Heart right ventricle (tissue), 16 donors: ENCODE data around the gene SEPSECS. TPM values are rescaled to one million over a fixed set of nuclear protein-coding genes. Genes with fewer than 3 reads are reported as not detected.

ENCODE experiments used
- ATAC-seq, 8 donors: fragments of 200-7000 bp; cut with Tn5 transposase; one replicate each; pipeline ENCODE4 v1.9.1; 2020; ENCODE audit warnings: mild to moderate bottlenecking in 8 of 8, moderate library complexity in 8 of 8, moderate number of reproducible peaks in 1 of 8
- DNase-seq, 2 donors: peaks; one replicate each; pipeline ENCODE4 v3.0.0-alpha.2; 2020
- H3K27ac ChIP-seq, 10 donors: fragments of 200-600 bp; sonication (generic) in 2 of 10; one replicate each; pipeline versions ENCODE4 v1.5.0 to v1.8.0; 2020 to 2022; ENCODE audit warnings: mild to moderate bottlenecking in 3 of 10
- H3K27me3 ChIP-seq, 7 donors: fragments of 200-600 bp; one replicate each; pipeline ENCODE4 v1.8.0; 2021 to 2022; ENCODE audit warnings: mild to moderate bottlenecking in 2 of 7
- H3K36me3 ChIP-seq, 9 donors: fragments of 200-600 bp; sonication (generic) in 1 of 9; one replicate each; pipeline versions ENCODE4 v1.5.0 to v1.8.0; 2020 to 2022; ENCODE audit warnings: mild to moderate bottlenecking in 2 of 9
- H3K4me1 ChIP-seq, 9 donors: fragments of 200-600 bp; sonication (generic) in 1 of 9; one replicate each; pipeline versions ENCODE4 v1.5.0 to v1.8.0; 2020 to 2022; ENCODE audit warnings: mild to moderate bottlenecking in 4 of 9
- H3K4me3 ChIP-seq, 10 donors: fragments of 200-600 bp; sonication (generic) in 2 of 10; one replicate each; pipeline versions ENCODE4 v1.5.0 to v1.8.0; 2020 to 2022; ENCODE audit warnings: mild to moderate bottlenecking in 7 of 10, moderate library complexity in 2 of 10
- H3K9me3 ChIP-seq, 11 donors: fragments of 200-600 bp in 10 of 11; sonication (generic) in 2 of 11; one replicate each; pipeline versions ENCODE4 v1.5.0 to v1.8.0; 2013 to 2022; ENCODE audit warnings: mild to moderate bottlenecking in 2 of 11, control low read depth in 1 of 11, moderate library complexity in 1 of 11
- CTCF ChIP-seq, 9 donors: fragments of 200-600 bp; sonication (generic) in 2 of 9; IDR thresholded peaks; one replicate each; pipeline versions ENCODE4 v1.5.0 to v1.8.0; 2021 to 2022; ENCODE audit warnings: antibody characterized with exemption in 9 of 9, mild to moderate bottlenecking in 5 of 9, moderate library complexity in 1 of 9
- WGBS, 2 donors: extraction: QIAGEN DNeasy Blood & Tissue Kit; methylation state at CpG; one replicate each; pipeline ENCODE4 v1.1.7; 2013; ENCODE audit warnings: inconsistent platforms in 1 of 2; 5-methylcytosine and 5-hydroxymethylcytosine counted together
- intact Hi-C, 10 donors: fragments of 100-400 bp; cut with DNase I; formaldehyde crosslinking; loops; one replicate each; pipeline versions ENCODE4 v1.11.1 to v1.14.2; 2022
- polyA plus RNA-seq, 2 donors: library from polyadenylated mRNA; stranded (reverse); fragments of 200-250 nt; gene quantifications; one replicate each; pipeline ENCODE4 v1.2.3, GENCODE V29; 2013
- total RNA-seq, 10 donors: library from RNA; stranded (reverse); fragmentation: NEBNext Ultra II Directional in 3 of 10; extraction: Animal tissue kit (Norgen Biotek cat#: 25700) in 3 of 10; gene quantifications; one replicate each; pipeline versions ENCODE4 v1.2.1 to v1.2.4, GENCODE V29; 2021 to 2023
- donor health status: Arrhythmogenic right ventricular cardiomyopathy.
- donor health status: ischemic (EF 13 %, LVEDD 7.1; RV severe dilation, severe dysfunction).
- donor health status: healthy with polysubstance abuse.
- donor health status: DM: no; HTN: yes; CAD: no.
- donor health status: DM: no; HTN: no; CAD: no.
- donor health status: ischemic (EF 25% LVEDD 6.9; RV normal size, moderate dysfunction).
- donor health status: ischemic (EF 25% LVEDD 5.7; RV mildly dilated, moderate dysfunction).
- donor health status: healthy.
- donor health status: DM: yes; HTN: yes; CAD: no.
- donor health status: Ischemic cardiomyopathy.
- donor health status: ischemic (EF 35%, LVEDD 5.7; RV mildly dilated, moderate dysfunction).
- donor health status: nonischemic (EF 11% LVEDD 7.7; RV severe dilation, severe dysfunction).
- donor health status: DM: yes; HTN: yes; CAD: no.
- donor health status: PGD.
- donor health status: ischemic (EF 29% LVEDD 5.4; RV normal size, mild dysfunction).
- donor health status: nonischemic (EF 23%, LVEDD 6.1; RV moderate dilation, normal function).

SEPSECS gene
- total and polyA plus RNA-seq, 12 donors = 1.3 to 9.1 (median 6.0) TPM

GRCh38 chr4:25096251-25096980 is 63.8 kb downstream of the SEPSECS start:
- ATAC-seq = no peak
- peak overlapping the region in 1 of 10 donors; percentile 64 for H3K27ac ChIP-seq
- H3K9me3 ChIP-seq = peaks cover 0 to 10% (median 2%) of the 10 kb centered on the region in 11 donors
- H3K27me3 ChIP-seq = no peaks in the 10 kb centered on the region
- H3K36me3 ChIP-seq = no peaks in the 10 kb centered on the region
- no peak for DNase-seq
- peaks cover 0 to 32% (median 22%) of the 10 kb centered on the region in 9 donors for H3K4me1 ChIP-seq
- intact Hi-C loops = loop anchor here in 1 of 10 donors (10.0 kb wide), 1 partner anchor 48 kb away; no protein-coding TSS in a partner anchor
- 90 to 92% methylated on average over 23 of the region's 23 CpGs for WGBS, 2 donors
- no peak overlapping the region for H3K4me3 ChIP-seq
- TF ChIP-seq CTCF (IDR thresholded peaks at IDR 0.05) = no peak

GRCh38 chr4:25095837-25096236 is 64.4 kb downstream of the SEPSECS start:
- Histone ChIP-seq H3K36me3 (no peaks in the 10 kb centered on the region), H3K27ac (peak overlapping the region in 2 of 10 donors; percentile 37 to 64), H3K27me3 (no peaks in the 10 kb centered on the region), H3K4me3 (no peak overlapping the region), H3K9me3 (peaks cover 0 to 10% (median 2%) of the 10 kb centered on the region in 11 donors), H3K4me1 (peaks cover 0 to 32% (median 22%) of the 10 kb centered on the region in 9 donors)
- WGBS, 2 donors = 81 to 88% methylated on average over 24 of the region's 24 CpGs
- DNase-seq = peak in 1 of 2 donors; percentile 29
- intact Hi-C loops = loop anchor here in 1 of 10 donors (10.0 kb wide), 1 partner anchor 49 kb away; no protein-coding TSS in a partner anchor
- peak in 5 of 8 donors; percentile 11 to 72 (median 45) for ATAC-seq
- no peak for TF ChIP-seq CTCF (IDR thresholded peaks at IDR 0.05)

GRCh38 chr4:25092139-25092538 is 68.1 kb downstream of the SEPSECS start:
- no peak for DNase-seq
- H3K4me1 ChIP-seq = peaks cover 4 to 33% (median 18%) of the 10 kb centered on the region in 9 donors
- H3K27ac ChIP-seq = peak overlapping the region in 1 of 10 donors; percentile 7
- no peak for TF ChIP-seq CTCF (IDR thresholded peaks at IDR 0.05)
- no peak for ATAC-seq
- intact Hi-C loops = loop anchor here in 1 of 10 donors (10.0 kb wide), 1 partner anchor 53 kb away; no protein-coding TSS in a partner anchor
- peaks cover 0 to 10% (median 2%) of the 10 kb centered on the region in 11 donors for H3K9me3 ChIP-seq
- H3K4me3 ChIP-seq = no peak overlapping the region
- WGBS, 2 donors = 39 to 46% methylated on average over 3 of the region's 3 CpGs
- H3K27me3 ChIP-seq = peaks cover 0 to 28% (median 0%) of the 10 kb centered on the region in 7 donors
- no peaks in the 10 kb centered on the region for H3K36me3 ChIP-seq

- intact Hi-C loops = loop anchor here in 1 of 10 donors (10.0 kb wide), 1 partner anchor 54 kb away; no protein-coding TSS in a partner anchor
- TF ChIP-seq CTCF (IDR thresholded peaks at IDR 0.05) = no peak
These were observed 69.7 kb downstream of the SEPSECS start for GRCh38 chr4:25090516-25090915.

More at GRCh38 chr4:25090516-25090915, 69.7 kb downstream of the SEPSECS start:
- WGBS, 2 donors = 90 to 94% methylated on average over 2 of the region's 2 CpGs
- no peak for DNase-seq
- H3K4me3 ChIP-seq = no peak overlapping the region
- H3K36me3 ChIP-seq = no peaks in the 10 kb centered on the region
- ATAC-seq = no peak
- peaks cover 0 to 10% (median 2%) of the 10 kb centered on the region in 11 donors for H3K9me3 ChIP-seq
- H3K27ac ChIP-seq = no peak overlapping the region
- peaks cover 0 to 30% (median 0%) of the 10 kb centered on the region in 7 donors for H3K27me3 ChIP-seq
- H3K4me1 ChIP-seq = peaks cover 4 to 47% (median 28%) of the 10 kb centered on the region in 9 donors
